Upper lobe of left lung (tissue), 6 donors: ENCODE results near the gene GINS2. TPM values are rescaled to one million over a fixed set of nuclear protein-coding genes. Genes with fewer than 3 reads are reported as not detected.
A peak's percentile ranks its signal among the peaks of the same experiment; 100 is the strongest.

Experiments used
- ATAC-seq, 2 donors: fragments of 200-7000 bp; cut with Tn5 transposase; one replicate each; pipeline ENCODE4 v1.9.1; 2022; ENCODE audit warnings: mild to moderate bottlenecking in 2 of 2, moderate library complexity in 2 of 2; ENCODE audit not compliant: low FRiP score in 2 of 2
- DNase-seq, 2 donors: peaks; one replicate each; pipeline ENCODE4 v3.0.0-alpha.2; 2019 to 2020
- H3K27ac ChIP-seq, 4 donors: fragments of 200-600 bp; sonication (generic); one replicate each; pipeline ENCODE4 v1.5.1; 2016 to 2019
- H3K27me3 ChIP-seq, 4 donors: fragments of 200-600 bp; sonication (generic); one replicate each; pipeline ENCODE4 v1.5.1; 2017 to 2019
- H3K36me3 ChIP-seq, 4 donors: fragments of 200-600 bp; sonication (generic); one replicate each; pipeline ENCODE4 v1.5.1; 2016 to 2019
- H3K4me1 ChIP-seq, 4 donors: fragments of 200-600 bp; sonication (generic); one replicate each; pipeline ENCODE4 v1.5.1; 2018 to 2019
- H3K4me3 ChIP-seq, 4 donors: fragments of 200-600 bp; sonication (generic); one replicate each; pipeline ENCODE4 v1.5.1; 2017 to 2019; ENCODE audit warnings: mild to moderate bottlenecking in 2 of 4, moderate library complexity in 1 of 4
- H3K9me3 ChIP-seq, 4 donors: fragments of 200-600 bp; sonication (generic); one replicate each; pipeline ENCODE4 v1.5.1; 2018 to 2019
- EP300 ChIP-seq, 4 donors: sonication (generic); formaldehyde crosslinking; IDR thresholded peaks; one replicate each; pipeline ENCODE4 v1.5.1; 2017; ENCODE audit warnings: antibody characterized with exemption in 4 of 4, control low read depth in 2 of 4
- POLR2A ChIP-seq, 4 donors: fragments of 450-650 bp; IDR thresholded peaks; one replicate each; pipeline ENCODE4 v1.5.1; 2016 to 2017; ENCODE audit warnings: antibody characterized with exemption in 4 of 4, mild to moderate bottlenecking in 2 of 4
- POLR2AphosphoS5 ChIP-seq, 2 donors: sonication (generic); formaldehyde crosslinking; IDR thresholded peaks; one replicate each; pipeline ENCODE4 v1.5.1; 2017; ENCODE audit warnings: antibody characterized with exemption in 2 of 2
- WGBS, 2 donors: methylation state at CpG; one replicate each; pipeline ENCODE4 v1.1.5; 2017 to 2018; 5-methylcytosine and 5-hydroxymethylcytosine counted together
- total RNA-seq, 6 donors: library from RNA; depleted of rRNA in 4 of 6; stranded (reverse); fragments of >200 nt in 4 of 6; gene quantifications; one replicate each; pipeline versions ENCODE4 v1.1.0 to v1.2.1, GENCODE V29; 2016 to 2021
- TF ChIP-seq, protein P1 (sequence below), 6 experiments: fragments of 450-650 bp in 4 of 6; fragments of 200-600 bp in 2 of 6; sonication (generic) in 2 of 6; IDR thresholded peaks; one replicate each; pipeline ENCODE4 v1.5.1; 2016 to 2019; ENCODE audit warnings: antibody characterized with exemption in 6 of 6
- donor health status: DM: no; HTN: no; CAD: no; lungs with moderate emphysema.
- donor health status: DM: no; HTN: yes; CAD: no; lungs with severe emphysema.

The GINS2 gene
- total RNA-seq, 6 donors from 2014 or later: 0.39 to 0.91 (median 0.75) TPM; not detected in 2

DNA sequence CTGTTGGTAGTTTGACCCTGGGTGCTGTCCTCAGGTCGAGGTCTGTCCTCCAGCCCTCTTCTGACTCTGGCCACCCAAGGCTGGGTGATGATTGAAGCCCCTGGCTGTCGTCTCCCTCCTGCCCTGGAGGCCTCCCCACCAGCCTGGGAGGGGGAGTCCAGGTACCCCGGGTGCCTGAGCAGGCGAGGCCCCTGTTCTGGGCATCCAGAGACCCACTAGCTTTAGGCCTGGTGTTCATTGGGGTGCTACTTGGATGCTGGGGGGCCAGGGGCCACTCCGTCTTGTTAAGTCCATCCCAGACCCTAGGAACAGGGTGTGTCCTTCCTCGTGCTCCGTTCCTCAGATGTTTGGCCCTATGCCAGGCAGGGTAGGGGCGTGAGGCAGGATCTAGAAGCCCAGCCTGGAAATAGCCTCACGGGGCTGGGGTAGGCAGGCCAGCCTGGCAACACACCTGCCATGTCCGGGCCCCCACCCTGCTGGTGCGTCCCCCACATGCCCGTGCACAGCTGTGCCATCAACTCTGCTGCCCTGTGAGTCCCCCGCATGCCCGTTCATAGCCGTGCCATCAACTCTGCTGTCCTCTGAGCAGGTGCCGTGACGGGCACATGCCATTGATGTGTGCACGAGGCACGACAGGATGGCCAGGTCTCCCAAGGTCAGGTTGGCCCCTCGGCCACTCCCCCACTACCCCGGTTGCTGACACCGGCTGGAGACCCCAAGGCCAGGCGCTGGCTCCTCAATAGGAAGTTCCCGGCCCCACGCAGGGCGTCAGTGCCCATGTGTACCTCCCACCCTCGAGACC lies 36.9 kb downstream of the GINS2 start:
- H3K27me3 ChIP-seq: no peaks in the 10 kb centered on the region
- DNase-seq: peak in 1 of 2 donors; percentile 71
- peak in 1 of 2 donors; percentile 4 for ATAC-seq
- peak overlapping the region in 3 of 4 donors; percentile 22 to 69 (median 68) for H3K27ac ChIP-seq
- H3K36me3 ChIP-seq: peaks cover 21 to 75% (median 65%) of the 10 kb centered on the region in 4 donors
- H3K4me1 ChIP-seq: peaks cover 16 to 30% (median 19%) of the 10 kb centered on the region in 4 donors
- no peak for TF ChIP-seq EP300 (IDR thresholded peaks at IDR 0.05)
- TF ChIP-seq POLR2AphosphoS5 (IDR thresholded peaks at IDR 0.05): no peak
- TF ChIP-seq POLR2A (IDR thresholded peaks at IDR 0.05): no peak
- TF ChIP-seq, protein P1, sequence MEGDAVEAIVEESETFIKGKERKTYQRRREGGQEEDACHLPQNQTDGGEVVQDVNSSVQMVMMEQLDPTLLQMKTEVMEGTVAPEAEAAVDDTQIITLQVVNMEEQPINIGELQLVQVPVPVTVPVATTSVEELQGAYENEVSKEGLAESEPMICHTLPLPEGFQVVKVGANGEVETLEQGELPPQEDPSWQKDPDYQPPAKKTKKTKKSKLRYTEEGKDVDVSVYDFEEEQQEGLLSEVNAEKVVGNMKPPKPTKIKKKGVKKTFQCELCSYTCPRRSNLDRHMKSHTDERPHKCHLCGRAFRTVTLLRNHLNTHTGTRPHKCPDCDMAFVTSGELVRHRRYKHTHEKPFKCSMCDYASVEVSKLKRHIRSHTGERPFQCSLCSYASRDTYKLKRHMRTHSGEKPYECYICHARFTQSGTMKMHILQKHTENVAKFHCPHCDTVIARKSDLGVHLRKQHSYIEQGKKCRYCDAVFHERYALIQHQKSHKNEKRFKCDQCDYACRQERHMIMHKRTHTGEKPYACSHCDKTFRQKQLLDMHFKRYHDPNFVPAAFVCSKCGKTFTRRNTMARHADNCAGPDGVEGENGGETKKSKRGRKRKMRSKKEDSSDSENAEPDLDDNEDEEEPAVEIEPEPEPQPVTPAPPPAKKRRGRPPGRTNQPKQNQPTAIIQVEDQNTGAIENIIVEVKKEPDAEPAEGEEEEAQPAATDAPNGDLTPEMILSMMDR (IDR thresholded peaks at IDR 0.05): no peak
- 77 to 82% methylated on average over 16 to 25 of the region's 27 CpGs for WGBS, 2 donors
- no peak overlapping the region for H3K4me3 ChIP-seq
- no peaks in the 10 kb centered on the region for H3K9me3 ChIP-seq

DNA sequence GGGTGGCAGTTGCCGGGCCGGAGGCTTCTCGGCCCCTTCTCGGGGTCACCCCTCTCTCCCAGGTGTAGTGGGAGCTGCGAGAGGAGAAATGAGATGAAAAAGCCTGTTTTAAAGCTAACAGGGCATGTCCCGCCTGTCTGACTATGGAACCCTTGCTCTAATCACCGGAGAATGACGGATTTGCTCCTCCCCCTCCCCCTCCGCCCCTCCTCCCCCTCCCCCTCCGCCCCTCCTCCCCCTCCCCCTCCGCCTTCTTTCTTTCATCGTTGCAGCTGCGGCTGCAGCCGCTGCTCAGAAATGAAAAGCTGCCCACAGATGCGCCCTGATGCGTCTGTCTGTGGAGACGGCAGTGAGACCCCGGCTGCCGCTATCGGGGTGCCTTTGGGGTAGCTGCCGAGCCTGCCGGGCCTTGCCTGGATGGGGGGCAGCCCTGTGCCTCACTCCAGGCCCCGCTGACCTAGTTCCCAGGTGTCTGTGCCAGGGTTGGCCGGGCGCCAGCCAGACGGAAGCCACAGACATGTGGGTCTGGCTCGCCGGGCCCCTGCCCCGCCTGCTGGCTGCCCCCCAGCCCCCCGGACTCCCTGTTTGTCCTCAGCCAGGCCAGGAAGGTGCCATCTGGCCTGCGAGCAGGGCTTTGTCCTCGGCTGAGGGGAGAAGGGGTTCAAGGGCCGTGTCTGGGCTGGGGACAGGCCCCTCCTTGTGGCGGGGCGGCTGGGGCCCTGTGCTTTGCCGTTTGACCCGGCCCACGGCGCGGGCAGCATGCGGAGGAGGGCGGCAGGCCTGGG lies 37.7 kb downstream of the GINS2 start:
- DNase-seq (peak in 1 of 2 donors; percentile 90), ATAC-seq (no peak)
- 65 to 71% methylated on average over 18 to 25 of the region's 42 CpGs for WGBS, 2 donors
- TF ChIP-seq, protein P1 (IDR thresholded peaks at IDR 0.05): no peak
- TF ChIP-seq EP300 (IDR thresholded peaks at IDR 0.05) (no peak), POLR2AphosphoS5 (IDR thresholded peaks at IDR 0.05) (no peak), POLR2A (IDR thresholded peaks at IDR 0.05) (no peak)
- Histone ChIP-seq H3K9me3 (no peaks in the 10 kb centered on the region), H3K27me3 (no peaks in the 10 kb centered on the region), H3K36me3 (peaks cover 13 to 70% (median 57%) of the 10 kb centered on the region in 4 donors), H3K4me1 (peaks cover 16 to 33% (median 19%) of the 10 kb centered on the region in 4 donors), H3K27ac (peak overlapping the region in 3 of 4 donors; percentile 22 to 68 (median 64)), H3K4me3 (no peak overlapping the region)

DNA sequence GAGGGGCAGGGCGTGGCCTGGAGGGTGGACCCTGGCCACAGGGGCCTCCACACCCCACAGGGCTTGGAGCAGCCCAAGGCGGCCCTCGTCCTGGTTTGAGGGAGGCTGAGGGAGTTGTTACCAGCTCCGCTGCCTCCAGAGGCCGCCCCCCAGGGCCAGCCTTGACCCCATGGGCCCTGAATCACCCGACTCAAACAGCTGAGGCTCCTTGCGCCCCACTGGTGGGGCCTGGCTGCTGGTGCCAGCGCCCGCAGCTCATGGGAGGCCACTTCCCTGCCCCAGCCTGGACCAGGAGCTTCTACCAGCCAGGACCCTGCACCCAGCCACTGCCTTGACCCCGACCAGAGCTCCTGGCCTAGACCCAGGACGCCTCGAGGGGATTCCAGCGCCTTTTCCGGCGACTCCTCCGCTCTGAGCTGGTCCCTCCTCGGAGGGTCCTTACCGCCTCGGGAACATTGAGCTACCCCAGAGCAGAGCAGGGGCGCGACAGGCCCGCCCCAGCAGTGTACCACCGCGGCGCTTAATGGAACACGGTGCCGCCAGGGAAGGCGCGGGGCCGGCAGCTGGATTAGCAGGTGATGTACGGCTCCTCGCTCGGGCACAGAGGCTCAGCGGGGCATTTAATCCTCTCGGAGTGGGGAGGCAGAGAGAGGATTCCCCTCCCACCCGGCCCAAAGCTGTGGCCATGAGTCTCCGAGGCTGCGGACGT lies 38.5 kb downstream of the GINS2 start:
- no peaks in the 10 kb centered on the region for H3K9me3 ChIP-seq
- DNase-seq (peak in 1 of 2 donors; percentile 78), ATAC-seq (no peak)
- WGBS, 2 donors: 95 to 96% methylated on average over 9 to 39 of the region's 39 CpGs
- H3K36me3 ChIP-seq: peaks cover 7 to 63% (median 51%) of the 10 kb centered on the region in 4 donors
- H3K27me3 ChIP-seq: no peaks in the 10 kb centered on the region
- TF ChIP-seq EP300 (IDR thresholded peaks at IDR 0.05) (no peak), POLR2AphosphoS5 (IDR thresholded peaks at IDR 0.05) (no peak), POLR2A (IDR thresholded peaks at IDR 0.05) (no peak)
- TF ChIP-seq, protein P1 (IDR thresholded peaks at IDR 0.05): no peak
- no peak overlapping the region for H3K27ac ChIP-seq
- H3K4me1 ChIP-seq: peaks cover 16 to 38% (median 23%) of the 10 kb centered on the region in 4 donors
- H3K4me3 ChIP-seq: no peak overlapping the region

DNA sequence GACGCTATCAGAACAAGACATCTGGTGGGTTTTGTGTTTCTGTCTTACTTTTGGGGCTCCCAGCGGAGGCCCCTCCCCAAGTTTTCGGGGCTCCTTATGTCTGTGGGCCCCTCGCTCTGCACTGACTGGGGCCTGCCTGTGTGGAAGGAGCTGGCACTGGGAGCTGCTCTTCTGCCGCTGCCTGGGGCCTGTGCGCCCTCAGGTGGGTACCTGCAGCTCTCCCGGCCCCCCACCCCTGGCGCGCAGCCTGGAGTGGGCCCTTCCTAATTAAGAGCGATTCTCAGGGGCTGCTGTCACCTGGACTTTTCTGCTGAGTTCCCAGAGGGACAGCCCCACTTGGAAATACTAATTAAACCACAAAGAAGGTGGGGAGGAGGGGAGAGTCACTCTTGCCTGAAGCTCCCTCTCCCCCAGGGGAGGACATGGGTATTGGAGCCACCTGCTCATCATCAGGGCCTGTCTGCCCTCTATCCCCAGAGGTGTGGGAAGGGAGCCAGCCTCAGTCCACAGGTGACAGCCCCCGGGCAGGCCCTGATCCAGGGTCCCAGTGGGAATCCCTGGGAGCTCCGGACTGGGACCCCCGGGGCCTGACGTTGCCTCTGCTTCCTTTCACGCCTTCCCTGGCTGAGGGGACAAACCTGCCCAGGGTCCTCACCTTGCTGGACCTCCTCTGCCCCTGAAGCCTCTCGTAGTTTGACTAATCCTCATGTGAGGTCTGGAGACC lies 39.2 kb downstream of the GINS2 start:
- Histone ChIP-seq H3K27me3 (no peaks in the 10 kb centered on the region), H3K36me3 (peaks cover 1 to 56% (median 44%) of the 10 kb centered on the region in 4 donors), H3K9me3 (no peaks in the 10 kb centered on the region), H3K27ac (no peak overlapping the region), H3K4me1 (peaks cover 20 to 45% (median 26%) of the 10 kb centered on the region in 4 donors), H3K4me3 (no peak overlapping the region)
- WGBS, 2 donors: 80 to 91% methylated on average over 7 to 13 of the region's 16 CpGs
- peak in 1 of 2 donors; percentile 66 for DNase-seq
- ATAC-seq: no peak
- TF ChIP-seq POLR2AphosphoS5 (IDR thresholded peaks at IDR 0.05): no peak
- no peak for TF ChIP-seq POLR2A (IDR thresholded peaks at IDR 0.05)
- TF ChIP-seq, protein P1 (IDR thresholded peaks at IDR 0.05): no peak
- TF ChIP-seq EP300 (IDR thresholded peaks at IDR 0.05): no peak
